HG02884 (cell line): ENCODE measurements around the gene ITGB4.
"Not testable (repeated sequence)": the region's sequence is repeated elsewhere in the genome, so short reads cannot be mapped to it uniquely, and the experiment has no call there.

Source experiments
- ATAC-seq: cut with Tn5 transposase; IDR thresholded peaks from one replicate; pipeline ENCODE4 v1.9.1; 2021; ENCODE audit warnings: mild to moderate bottlenecking, moderate library complexity; ENCODE audit not compliant: unreplicated experiment

Gene ITGB4

GRCh38 chr17:75752802-75753513, 31.7 kb downstream of the ITGB4 start:
- ATAC-seq: no peak

- no peak for ATAC-seq
Observed at GRCh38 chr17:75753514-75754377, 32.5 kb downstream of the ITGB4 start.

- no peak for ATAC-seq
Observed at GRCh38 chr17:75754378-75755204, 33.3 kb downstream of the ITGB4 start.

GRCh38 chr17:75755205-75755901, 34.1 kb downstream of the ITGB4 start:
- ATAC-seq: no peak

- ATAC-seq: no peak
Observed at GRCh38 chr17:75755990-75756389, 34.7 kb downstream of the ITGB4 start.

- ATAC-seq: no peak
Observed at GRCh38 chr17:75756451-75757085, 35.3 kb downstream of the ITGB4 start.

- no peak for ATAC-seq
Observed at GRCh38 chr17:75757086-75757681, 35.9 kb downstream of the ITGB4 start.

GRCh38 chr17:75758131-75758905, 37.1 kb downstream of the ITGB4 start:
- no peak for ATAC-seq

- ATAC-seq: no peak
Observed at GRCh38 chr17:75759457-75759856, 38.2 kb downstream of the ITGB4 start.

GRCh38 chr17:75759978-75760640, 38.9 kb downstream of the ITGB4 start:
- ATAC-seq: not testable (repeated sequence)

- ATAC-seq: no peak
Observed at GRCh38 chr17:75762513-75763268, 41.4 kb downstream of the ITGB4 start.

- no peak for ATAC-seq
Observed at GRCh38 chr17:75763269-75763607, 42.0 kb downstream of the ITGB4 start.

- ATAC-seq: no peak
Observed at GRCh38 chr17:75763613-75764416, 42.6 kb downstream of the ITGB4 start.

GRCh38 chr17:75764417-75764710, 43.1 kb downstream of the ITGB4 start:
- ATAC-seq: no peak

- peak; percentile 52 for ATAC-seq
Observed at GRCh38 chr17:75764711-75765421, 43.6 kb downstream of the ITGB4 start, which contains the start of gene GALK1. TSS of gene GALK1 (minus strand) at chr17:75765192. CDS start at chr17:75765136, 56 bp downstream.

- no peak for ATAC-seq
Observed at GRCh38 chr17:75765981-75766380, 44.7 kb downstream of the ITGB4 start.

GRCh38 chr17:75767881-75768280, 46.6 kb downstream of the ITGB4 start:
- ATAC-seq: no peak
